Mesodermal cell (in vitro differentiated cells): Measurements from ENCODE around the gene SNPH.

Source experiments
- H3K27ac ChIP-seq: 2 replicates; pipeline ENCODE4 v1.7.0; 2013; ENCODE audit warnings: mild to moderate bottlenecking, low read depth, low read length, moderate library complexity; ENCODE audit not compliant: severe bottlenecking
- H3K36me3 ChIP-seq: 2 replicates; pipeline ENCODE4 v1.7.1; 2013; ENCODE audit warnings: mild to moderate bottlenecking, low read length, moderate library complexity; ENCODE audit not compliant: control insufficient read depth, insufficient read depth
- H3K4me1 ChIP-seq: one replicate; pipeline ENCODE4 v1.7.1; 2013; ENCODE audit warnings: mild to moderate bottlenecking, low read length; ENCODE audit not compliant: insufficient read depth, control insufficient read depth, poor library complexity, severe bottlenecking
- H3K4me3 ChIP-seq: 2 replicates; pipeline ENCODE4 v1.7.0; 2013; ENCODE audit warnings: low read length, control low read depth, mild to moderate bottlenecking; ENCODE audit not compliant: insufficient read depth, poor library complexity, severe bottlenecking; ENCODE audit errors: extremely low read depth
- H3K9me3 ChIP-seq: 2 replicates; pipeline ENCODE4 v1.7.1; 2013; ENCODE audit warnings: mild to moderate bottlenecking, low read length, moderate library complexity; ENCODE audit not compliant: control insufficient read depth
- WGBS, 2 experiments: methylation state at CpG; one replicate each; pipeline ENCODE4 v1.1.5; 2013; ENCODE audit warnings: missing lambda C conversion rate in 2 of 2; ENCODE audit not compliant: insufficient coverage in 2 of 2; 5-methylcytosine and 5-hydroxymethylcytosine counted together

The SNPH gene

DNA sequence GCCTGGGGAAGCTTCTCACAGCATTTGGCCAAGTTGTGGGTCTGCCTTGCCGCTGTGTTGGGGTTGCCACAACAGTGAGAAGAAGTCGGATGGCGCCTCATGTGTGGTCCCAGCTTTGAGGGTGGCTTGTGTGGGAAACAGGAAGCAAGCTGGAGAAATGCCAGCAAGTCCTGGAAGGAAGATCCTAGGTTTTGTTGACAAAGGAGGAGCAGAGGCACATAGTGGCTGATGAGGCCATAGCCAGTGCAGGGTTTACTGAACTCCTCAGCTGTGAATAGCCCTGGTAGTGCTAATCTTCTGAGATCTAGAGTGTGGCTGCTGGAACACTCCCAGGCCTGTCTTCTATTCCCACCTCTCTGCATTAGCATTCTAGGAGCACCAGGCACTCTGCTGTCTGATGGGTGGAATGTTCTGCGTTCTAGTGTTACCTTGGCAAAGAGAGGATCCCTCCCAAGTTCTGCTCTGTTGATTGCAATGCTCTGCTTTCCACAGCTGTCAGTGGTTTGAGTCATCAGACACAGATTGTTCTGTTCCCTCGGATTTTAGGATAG, 25.2 kb downstream of the SNPH start:
- Histone ChIP-seq H3K36me3 (peaks cover 15% of the 10 kb centered on the region), H3K9me3 (no peaks in the 10 kb centered on the region), H3K27ac (peak overlapping the region; percentile 59), H3K4me3 (no peak overlapping the region), H3K4me1 (peaks cover 4% of the 10 kb centered on the region)
- WGBS, 2 experiments, result 85 to 88% methylated on average over 4 to 5 of the region's 5 CpGs

- Histone ChIP-seq H3K27ac (no peak overlapping the region), H3K4me1 (peaks cover 4% of the 10 kb centered on the region), H3K9me3 (no peaks in the 10 kb centered on the region), H3K36me3 (peaks cover 24% of the 10 kb centered on the region), H3K4me3 (no peak overlapping the region)
- WGBS, 2 experiments, result no CpG with 5 or more reads among the region's 1 CpG
Measured at GRCh38 chr20:1292620-1293019, 26.5 kb downstream of the SNPH start.

GRCh38 chr20:1293641-1294379, 27.7 kb downstream of the SNPH start:
- WGBS, 2 experiments, result 90 to 93% methylated on average over 4 of the region's 6 CpGs
- H3K9me3 ChIP-seq, result no peaks in the 10 kb centered on the region
- H3K4me3 ChIP-seq, result no peak overlapping the region
- H3K36me3 ChIP-seq, result peaks cover 30% of the 10 kb centered on the region
- H3K27ac ChIP-seq, result no peak overlapping the region
- peaks cover 4% of the 10 kb centered on the region for H3K4me1 ChIP-seq

- peaks cover 4% of the 10 kb centered on the region for H3K4me1 ChIP-seq
- H3K4me3 ChIP-seq, result no peak overlapping the region
- peaks cover 25% of the 10 kb centered on the region for H3K36me3 ChIP-seq
- 91 to 94% methylated on average over 8 of the region's 8 CpGs for WGBS, 2 experiments
- no peaks in the 10 kb centered on the region for H3K9me3 ChIP-seq
- no peak overlapping the region for H3K27ac ChIP-seq
Measured at GRCh38 chr20:1294497-1294896, 28.4 kb downstream of the SNPH start.

DNA sequence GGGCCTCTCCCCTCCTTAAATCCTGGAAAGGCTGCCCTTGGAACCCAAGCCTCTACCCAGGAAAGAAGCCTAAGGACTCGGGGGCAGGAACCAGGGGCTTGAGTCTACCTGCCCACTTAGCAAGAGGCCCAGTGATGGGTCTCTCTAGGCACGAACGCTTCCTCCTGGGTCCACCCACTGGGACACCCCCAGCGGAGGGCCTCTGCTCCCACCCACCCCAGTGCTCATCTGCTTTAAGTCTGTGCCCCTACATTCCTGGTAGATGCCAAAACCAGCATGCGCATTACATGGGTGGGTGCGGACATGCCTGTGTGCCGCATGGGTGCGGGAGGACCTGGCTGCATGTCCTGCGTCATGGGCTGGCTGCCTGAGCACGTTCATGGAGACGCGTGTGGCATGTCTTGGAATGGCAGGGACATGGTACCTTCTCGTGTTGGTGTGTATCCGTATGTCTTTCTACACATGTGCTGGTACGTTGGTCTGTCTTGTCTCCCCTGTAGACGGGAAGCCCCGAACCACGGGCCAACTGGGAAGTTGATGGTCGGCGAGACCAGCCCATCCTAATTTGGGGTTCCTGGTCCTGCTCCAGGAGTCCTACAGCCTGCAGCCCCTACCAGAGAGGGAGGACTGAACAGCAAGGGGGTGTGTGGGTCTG, 29.3 kb downstream of the SNPH start:
- Histone ChIP-seq H3K36me3 (peaks cover 25% of the 10 kb centered on the region), H3K4me3 (no peak overlapping the region), H3K4me1 (peaks cover 4% of the 10 kb centered on the region), H3K27ac (no peak overlapping the region), H3K9me3 (no peaks in the 10 kb centered on the region)
- WGBS, 2 experiments, result 93 to 95% methylated on average over 19 to 20 of the region's 20 CpGs

DNA sequence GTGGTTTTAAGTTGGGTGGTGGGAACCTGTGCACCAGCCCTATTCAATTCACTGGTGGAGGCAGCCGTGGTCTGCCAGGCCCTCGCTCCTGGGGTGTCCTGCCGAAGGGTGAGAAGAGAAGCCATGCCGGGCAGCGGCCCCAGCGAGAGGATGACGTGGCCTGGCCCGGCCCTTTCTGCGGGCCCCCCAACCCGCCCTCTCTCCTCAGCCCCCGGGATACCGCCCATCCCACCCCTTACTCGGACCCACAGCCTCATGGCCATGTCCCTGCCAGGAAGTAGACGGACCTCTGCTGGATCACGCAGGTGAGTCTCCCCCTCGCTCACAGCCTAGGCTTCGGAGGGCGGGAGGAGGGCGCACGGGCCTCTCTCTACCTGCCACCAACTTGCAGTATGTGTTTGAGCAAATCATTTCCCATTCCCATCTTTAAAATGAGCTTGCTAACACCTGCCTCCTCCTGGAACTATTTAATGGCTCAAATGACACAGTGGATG, 30.1 kb downstream of the SNPH start:
- Histone ChIP-seq H3K4me3 (no peak overlapping the region), H3K9me3 (no peaks in the 10 kb centered on the region), H3K27ac (no peak overlapping the region), H3K4me1 (peaks cover 7% of the 10 kb centered on the region), H3K36me3 (peaks cover 25% of the 10 kb centered on the region)
- 92 to 96% methylated on average over 17 to 18 of the region's 20 CpGs for WGBS, 2 experiments

- WGBS, 2 experiments, result 94% methylated on average over 8 to 13 of the region's 14 CpGs
- no peak overlapping the region for H3K4me3 ChIP-seq
- no peak overlapping the region for H3K27ac ChIP-seq
- H3K9me3 ChIP-seq, result no peaks in the 10 kb centered on the region
- peaks cover 6% of the 10 kb centered on the region for H3K4me1 ChIP-seq
- peaks cover 25% of the 10 kb centered on the region for H3K36me3 ChIP-seq
Measured at GRCh38 chr20:1296922-1297321, 30.8 kb downstream of the SNPH start.

DNA sequence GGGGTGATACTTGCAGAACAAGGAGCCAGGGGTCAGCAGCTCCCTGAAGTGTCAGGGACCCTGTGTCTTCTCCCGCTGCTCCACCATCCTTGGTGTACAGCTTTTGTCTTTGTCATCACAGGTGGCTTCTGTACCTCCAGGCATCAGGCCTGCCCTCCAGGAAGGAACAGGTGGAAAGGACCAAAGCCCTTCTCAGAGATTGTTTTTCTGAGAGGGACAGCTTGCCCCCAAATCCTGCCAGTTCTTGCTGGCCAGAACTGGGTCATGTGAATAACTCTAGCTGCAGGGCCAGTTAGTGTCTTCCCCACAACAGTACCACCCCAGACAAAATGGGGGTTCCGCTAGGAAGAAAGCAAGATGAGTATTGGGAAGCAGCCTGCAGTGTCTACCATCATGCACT, 31.4 kb downstream of the SNPH start:
- 92 to 100% methylated on average over 2 of the region's 2 CpGs for WGBS, 2 experiments
- Histone ChIP-seq H3K9me3 (no peaks in the 10 kb centered on the region), H3K4me1 (peaks cover 6% of the 10 kb centered on the region), H3K36me3 (peaks cover 25% of the 10 kb centered on the region), H3K4me3 (no peak overlapping the region), H3K27ac (no peak overlapping the region)

DNA sequence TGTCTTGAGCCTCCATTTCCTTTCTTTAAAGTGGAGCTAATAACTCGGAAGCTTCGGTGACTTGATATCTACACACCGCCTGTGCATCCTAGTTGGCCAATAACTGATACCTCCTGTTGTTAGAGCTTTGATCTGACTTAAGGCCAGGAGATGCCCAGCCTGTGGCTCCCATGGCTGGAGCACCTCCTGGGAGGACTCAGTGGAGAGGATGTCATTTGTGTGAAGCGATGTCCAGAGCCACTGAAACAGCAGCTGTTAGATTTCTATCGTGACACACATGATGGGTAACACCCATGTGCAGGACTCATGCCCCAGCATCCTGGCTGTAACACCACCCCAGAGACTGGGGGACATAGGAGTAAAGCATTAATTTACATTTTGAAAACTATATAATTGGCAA, 32.1 kb downstream of the SNPH start:
- H3K9me3 ChIP-seq, result no peaks in the 10 kb centered on the region
- H3K4me1 ChIP-seq, result peaks cover 6% of the 10 kb centered on the region
- H3K4me3 ChIP-seq, result no peak overlapping the region
- H3K36me3 ChIP-seq, result peaks cover 29% of the 10 kb centered on the region
- 98 to 100% methylated on average over 4 to 5 of the region's 5 CpGs for WGBS, 2 experiments
- H3K27ac ChIP-seq, result no peak overlapping the region

GRCh38 chr20:1298888-1299511, 32.9 kb downstream of the SNPH start:
- Histone ChIP-seq H3K36me3 (peaks cover 29% of the 10 kb centered on the region), H3K4me3 (no peak overlapping the region), H3K9me3 (no peaks in the 10 kb centered on the region), H3K27ac (no peak overlapping the region), H3K4me1 (peaks cover 6% of the 10 kb centered on the region)
- WGBS, 2 experiments, result 87 to 97% methylated on average over 6 to 8 of the region's 10 CpGs
